ENCODE results near the gene SUSD3. TPM values are rescaled to one million over a fixed set of nuclear protein-coding genes. Genes with fewer than 3 reads are reported as not detected.

The SUSD3 gene
- polyA plus RNA-seq, 3 donors: 10.5 to 24.6 (median 15.7) TPM

GRCh38 chr9:93065135-93065720 is 6.7 kb downstream of the SUSD3 start:
- Histone ChIP-seq H3K4me2 (replicated peaks; ENCODE audit: extremely low read depth, low read length, poor library complexity, severe bottlenecking) (peak overlapping the region; percentile 55), H3K79me2 (ENCODE audit: insufficient read depth, low read length) (peaks cover 35% of the 10 kb centered on the region)
- H3K36me3 Mint-ChIP-seq: peaks cover 11 to 29% of the 10 kb centered on the region in 2 donors

More at GRCh38 chr9:93065135-93065720, 6.7 kb downstream of the SUSD3 start:
- TF ChIP-seq CTCF (IDR thresholded peaks at IDR 0.05): no peak
- H3K27me3 ChIP-seq (ENCODE audit: control insufficient read depth in 2 of 2, insufficient read depth in 2 of 2, low read length in 2 of 2): no peaks in the 10 kb centered on the region
- H3K9me3 ChIP-seq (replicated peaks in 1 of 2; ENCODE audit: control insufficient read depth in 1 of 2, insufficient read depth in 1 of 2, low read length in 2 of 2): no peaks in the 10 kb centered on the region
- H3K36me3 ChIP-seq (replicated peaks in 1 of 2; ENCODE audit: control insufficient read depth in 1 of 2, insufficient read depth in 2 of 2, low read length in 2 of 2): no peaks in the 10 kb centered on the region
- Mint-ChIP-seq H3K4me3 (peak overlapping the region; percentile 9 to 75), H3K4me1 (peaks cover 56% of the 10 kb centered on the region), H3K27ac (peak overlapping the region in 6 of 7 donors; percentile 19 to 86 (median 76)), H3K27me3 (ENCODE audit: low read depth in 3 of 3) (peaks cover 0 to 7% (median 2%) of the 10 kb centered on the region in 3 donors), H3K9me3 (peaks cover 0 to 3% (median 0%) of the 10 kb centered on the region in 7 donors)
- WGBS (ENCODE audit: insufficient coverage): 16% methylated on average over 12 of the region's 15 CpGs
- peaks cover 36 to 54% of the 10 kb centered on the region in 2 donors for H3K4me1 ChIP-seq (ENCODE audit: control insufficient read depth in 1 of 2, insufficient read depth in 2 of 2, low read length in 2 of 2)
- peak overlapping the region; percentile 31 for H2AFZ ChIP-seq (ENCODE audit: insufficient read depth, low read depth, low read length, poor library complexity, severe bottlenecking)
- peak overlapping the region; percentile 4 to 49 for H3K27ac ChIP-seq (ENCODE audit: low read depth in 1 of 2, low read length in 2 of 2)
- peak overlapping the region in 1 of 3 experiments; percentile 47 for H3K4me3 ChIP-seq (replicated peaks in 1 of 3; ENCODE audit: low read depth in 2 of 3, low read length in 3 of 3)
- H4K20me1 ChIP-seq (ENCODE audit: insufficient read depth, low read length): no peaks in the 10 kb centered on the region
- DNase-seq: peak in 1 of 3 donors; percentile 28
- H3K9ac ChIP-seq (ENCODE audit: insufficient read depth, low read length, poor library complexity, severe bottlenecking): no peak overlapping the region
- intact Hi-C loops (cut with micrococcal nuclease): loop anchor here in 1 of 2 donors (2.0 kb wide), 1 partner anchor 30 kb away; no protein-coding TSS in a partner anchor
